GM21360 (cell line): ENCODE results near the gene CAPN15.

Experiments
- ATAC-seq: cut with Tn5 transposase; IDR thresholded peaks from one replicate; pipeline ENCODE4 v1.9.1; 2021; ENCODE audit warnings: mild to moderate bottlenecking, moderate library complexity; ENCODE audit not compliant: unreplicated experiment

Gene CAPN15

DNA sequence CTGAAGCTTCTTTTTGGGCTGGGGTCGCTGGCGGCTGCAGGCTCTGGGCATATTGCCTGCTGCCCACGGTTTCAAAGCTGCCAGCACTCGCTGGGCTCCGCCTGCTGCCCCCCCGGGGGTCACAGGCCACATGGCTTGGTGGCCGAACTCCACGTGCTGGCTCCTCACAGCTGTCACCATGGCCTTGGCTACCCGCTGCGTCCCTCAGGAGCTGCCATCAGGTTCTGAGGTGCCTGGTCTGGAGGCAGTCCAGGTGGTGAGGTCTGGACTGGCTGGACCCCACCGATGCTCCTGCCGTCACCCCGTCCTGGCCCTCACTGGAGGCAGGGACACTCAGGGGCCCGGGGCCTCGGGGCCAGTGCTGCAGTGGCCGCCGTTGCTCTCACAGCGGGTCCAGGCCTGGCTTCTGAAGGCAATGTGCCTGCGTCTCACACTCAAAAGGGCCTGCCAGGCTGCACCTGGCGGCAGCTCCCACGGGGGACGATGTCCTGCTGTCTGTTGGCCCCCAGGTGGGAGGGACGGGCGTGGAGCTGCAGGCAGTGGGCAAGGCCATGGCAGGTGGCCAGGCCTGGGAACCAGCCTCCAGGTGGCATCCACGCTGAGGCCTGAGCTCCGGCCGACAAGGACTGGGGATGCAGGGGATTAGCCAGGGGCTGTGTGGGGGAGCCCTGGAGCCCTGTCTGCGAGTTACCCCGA, 13.3 kb downstream of the CAPN15 start:
- no peak for ATAC-seq

DNA sequence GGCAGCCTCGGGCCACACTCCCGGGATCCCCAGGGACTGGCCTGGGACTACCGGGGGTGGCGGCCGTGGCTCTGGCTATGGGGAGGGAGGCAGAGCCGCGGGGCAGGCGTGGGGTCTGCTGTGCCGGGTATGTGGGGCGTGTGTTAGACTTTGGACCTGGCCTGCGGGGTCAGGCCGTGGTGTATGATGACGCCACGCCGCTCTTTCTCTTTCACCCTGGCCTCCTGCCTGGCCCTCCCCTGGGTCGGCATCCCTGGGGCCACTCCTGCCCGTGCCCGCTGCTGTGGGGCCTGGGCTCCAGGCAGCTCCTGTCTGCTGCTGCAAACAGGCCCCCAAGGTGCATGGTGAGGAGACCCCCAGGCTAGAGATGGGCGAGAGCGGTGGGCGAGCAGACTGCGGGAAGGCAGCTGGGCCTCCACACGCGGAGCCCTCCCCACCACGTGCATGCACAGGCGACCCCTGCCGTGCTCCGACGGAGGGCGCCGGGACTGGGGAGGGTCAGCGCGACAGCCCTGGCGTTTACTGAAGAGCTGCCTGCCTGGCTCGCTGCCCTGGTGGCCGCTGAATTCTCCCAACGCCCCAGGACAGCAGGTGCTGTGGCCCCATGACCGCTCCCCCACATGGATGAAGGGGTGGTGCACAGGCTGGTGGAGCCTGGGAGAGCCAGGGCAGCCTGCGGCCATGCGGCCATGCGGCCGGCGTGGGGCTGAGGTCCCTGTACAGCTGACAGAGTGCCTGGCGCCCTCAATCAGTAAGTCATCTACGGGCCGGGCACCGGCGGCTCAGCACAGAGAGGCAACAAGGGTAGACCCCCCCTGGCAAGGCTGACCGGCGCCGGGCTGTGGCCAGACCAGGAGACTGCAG, 16.0 kb downstream of the CAPN15 start:
- no peak for ATAC-seq

DNA sequence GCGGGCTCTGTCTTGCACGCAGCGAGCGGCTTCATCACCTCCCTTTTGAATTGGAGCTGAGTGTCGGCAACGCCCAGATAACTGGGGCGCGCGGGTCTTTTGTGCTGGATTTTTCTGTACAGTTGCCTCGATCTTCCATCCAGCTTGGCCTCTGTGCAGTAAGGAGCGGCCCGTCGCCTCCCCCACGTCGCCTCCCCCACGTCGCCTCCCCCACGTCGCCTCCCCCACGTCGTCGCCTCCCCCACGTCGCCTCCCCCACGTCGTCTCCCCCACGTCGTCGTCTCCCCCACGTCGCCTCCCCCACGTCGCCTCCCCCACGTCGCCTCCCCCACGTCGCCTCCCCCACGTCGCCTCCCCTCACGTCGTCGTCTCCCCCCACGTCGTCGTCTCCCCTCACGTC, 17.0 kb downstream of the CAPN15 start:
- ATAC-seq = no peak

DNA sequence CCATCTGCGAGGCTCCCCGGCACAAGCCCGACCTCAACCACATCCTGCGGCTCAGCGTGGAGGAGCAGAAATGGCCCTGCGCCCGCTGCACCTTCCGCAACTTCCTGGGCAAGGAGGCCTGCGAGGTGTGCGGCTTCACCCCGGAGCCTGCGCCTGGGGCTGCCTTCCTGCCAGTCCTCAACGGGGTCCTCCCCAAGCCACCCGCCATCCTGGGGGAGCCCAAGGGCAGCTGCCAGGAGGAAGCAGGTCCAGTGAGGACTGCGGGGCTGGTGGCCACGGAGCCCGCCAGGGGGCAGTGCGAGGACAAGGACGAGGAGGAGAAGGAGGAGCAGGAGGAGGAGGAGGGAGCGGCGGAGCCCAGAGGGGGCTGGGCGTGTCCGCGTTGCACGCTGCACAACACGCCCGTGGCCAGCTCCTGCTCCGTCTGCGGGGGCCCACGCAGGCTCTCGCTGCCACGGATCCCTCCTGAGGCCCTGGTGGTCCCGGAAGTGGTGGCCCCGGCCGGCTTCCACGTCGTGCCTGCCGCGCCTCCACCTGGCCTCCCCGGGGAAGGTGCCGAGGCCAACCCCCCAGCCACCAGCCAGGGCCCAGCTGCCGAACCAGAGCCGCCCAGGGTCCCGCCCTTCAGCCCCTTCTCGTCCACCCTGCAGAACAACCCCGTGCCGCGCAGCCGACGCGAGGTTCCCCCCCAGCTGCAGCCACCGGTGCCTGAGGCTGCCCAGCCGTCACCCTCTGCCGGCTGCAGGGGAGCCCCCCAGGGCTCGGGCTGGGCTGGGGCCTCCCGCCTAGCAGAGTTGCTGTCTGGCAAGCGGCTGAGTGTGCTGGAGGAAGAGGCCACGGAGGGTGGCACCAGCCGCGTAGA, 19.6 kb downstream of the CAPN15 start:
- ATAC-seq = no peak

DNA sequence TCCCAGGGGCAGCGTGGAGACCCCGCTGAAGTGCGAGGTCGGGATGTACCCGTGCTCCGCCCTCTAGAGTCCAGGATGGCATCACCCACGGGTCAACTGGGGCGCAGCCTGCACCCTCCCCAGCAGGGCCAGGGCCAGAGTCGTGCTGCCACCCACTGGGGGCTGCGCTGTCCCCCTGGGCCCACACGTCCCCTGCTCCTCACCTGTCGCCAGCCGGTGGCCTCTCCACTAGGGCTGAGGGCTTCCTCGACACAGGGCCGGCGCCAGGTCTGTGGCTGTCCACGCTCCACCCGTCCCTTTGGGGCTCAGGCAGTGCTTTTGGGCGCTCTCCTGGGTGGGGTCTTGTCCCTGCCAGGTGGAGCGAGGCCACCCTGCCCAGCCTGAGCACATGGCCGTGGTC, 21.1 kb downstream of the CAPN15 start:
- no peak for ATAC-seq

DNA sequence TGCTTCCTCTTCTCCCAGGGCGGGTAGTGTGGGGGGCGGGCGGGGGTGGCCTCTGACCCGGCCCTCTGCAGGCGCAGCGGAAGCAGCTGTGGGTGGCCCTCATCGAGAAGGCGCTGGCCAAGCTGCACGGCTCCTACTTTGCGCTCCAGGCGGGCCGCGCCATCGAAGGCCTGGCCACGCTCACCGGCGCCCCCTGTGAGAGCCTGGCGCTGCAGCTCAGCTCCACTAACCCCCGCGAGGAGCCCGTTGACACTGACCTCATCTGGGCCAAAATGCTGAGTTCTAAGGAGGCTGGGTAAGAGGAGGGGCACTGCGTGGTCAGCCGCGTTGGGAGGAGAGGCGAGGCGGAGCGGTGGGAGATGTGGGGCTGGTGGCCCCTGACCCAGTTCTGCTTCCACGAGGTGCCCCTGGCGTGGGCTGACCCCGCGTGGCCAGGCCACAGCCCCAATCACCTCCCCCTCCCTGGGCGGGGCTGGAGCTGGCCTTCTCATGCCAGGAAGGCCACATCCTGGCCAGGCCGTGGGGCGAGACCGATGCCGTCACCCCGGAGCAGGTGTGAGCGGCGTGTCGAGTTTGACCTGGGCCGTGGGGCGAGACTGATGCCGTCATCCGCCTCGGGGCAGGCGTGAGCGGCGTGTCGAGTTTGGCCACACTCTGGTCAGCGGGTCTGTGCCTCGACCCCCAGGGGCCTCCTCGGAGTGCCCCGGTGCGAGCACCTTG, 22.2 kb downstream of the CAPN15 start:
- no peak for ATAC-seq

DNA sequence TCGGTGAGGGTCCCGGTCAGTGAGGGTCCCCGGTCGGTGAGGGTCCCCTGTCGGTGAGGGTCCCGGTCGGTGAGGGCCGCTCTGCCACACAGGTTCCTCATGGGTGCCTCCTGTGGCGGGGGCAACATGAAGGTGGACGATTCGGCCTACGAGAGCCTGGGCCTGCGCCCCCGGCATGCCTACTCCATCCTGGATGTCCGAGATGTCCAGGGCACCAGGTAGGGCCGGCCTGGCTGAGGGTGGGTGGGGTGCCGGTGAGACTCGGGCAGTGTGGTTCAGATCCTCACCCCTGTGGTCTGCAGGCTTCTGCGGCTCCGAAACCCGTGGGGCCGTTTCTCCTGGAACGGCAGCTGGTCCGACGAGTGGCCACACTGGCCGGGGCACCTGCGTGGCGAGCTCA, 23.7 kb downstream of the CAPN15 start:
- ATAC-seq = no peak

DNA sequence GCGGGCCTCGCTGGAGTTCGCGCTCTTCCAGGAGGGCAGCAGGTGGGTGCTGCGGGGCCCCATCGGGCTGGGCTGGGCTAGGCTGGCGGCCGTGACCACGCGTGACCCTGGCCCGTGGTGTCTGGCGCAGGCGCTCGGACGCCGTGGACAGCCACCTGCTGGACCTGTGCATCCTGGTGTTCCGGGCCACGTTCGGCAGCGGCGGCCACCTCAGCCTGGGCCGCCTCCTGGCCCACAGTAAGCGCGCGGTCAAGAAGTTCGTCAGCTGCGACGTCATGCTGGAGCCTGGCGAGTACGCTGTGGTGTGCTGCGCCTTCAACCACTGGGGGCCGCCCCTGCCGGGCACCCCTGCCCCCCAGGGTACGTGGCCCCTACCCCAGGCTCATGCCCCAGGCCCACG, 24.7 kb downstream of the CAPN15 start:
- no peak for ATAC-seq

DNA sequence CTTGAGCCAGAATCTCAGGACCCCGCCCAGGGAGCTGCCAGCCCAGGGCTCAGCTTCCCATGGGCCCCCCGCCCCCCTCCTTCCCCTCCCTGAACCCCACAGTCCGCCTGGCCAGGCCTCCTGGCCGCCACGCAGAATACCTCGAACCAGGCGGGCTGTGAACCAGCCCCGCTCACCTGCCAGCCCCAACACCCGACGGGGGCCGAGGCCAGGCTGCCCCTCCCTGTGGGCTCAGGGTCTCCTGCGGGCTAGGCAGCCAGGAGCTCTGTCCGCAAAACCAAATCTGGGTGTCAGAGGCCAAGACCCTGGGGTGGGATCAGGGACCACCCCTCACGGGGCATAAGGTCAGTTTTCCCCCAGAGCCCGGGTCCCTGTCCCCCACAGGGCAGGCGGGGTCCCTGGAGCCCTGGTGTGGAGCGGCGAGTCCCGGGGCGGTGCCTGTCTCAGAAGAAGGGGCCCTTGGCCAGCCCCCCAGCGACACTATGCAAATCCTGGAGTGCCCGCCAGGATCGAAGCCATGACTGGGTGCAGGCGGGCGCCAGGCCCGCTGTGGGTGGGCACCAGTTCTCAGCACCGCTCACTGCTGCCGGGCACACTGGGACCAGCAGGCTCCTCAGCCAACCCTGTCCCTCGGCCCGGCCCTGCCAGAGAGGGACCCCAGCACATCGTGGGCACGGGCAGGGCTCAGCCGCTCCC, 26.2 kb downstream of the CAPN15 start:
- ATAC-seq = no peak

DNA sequence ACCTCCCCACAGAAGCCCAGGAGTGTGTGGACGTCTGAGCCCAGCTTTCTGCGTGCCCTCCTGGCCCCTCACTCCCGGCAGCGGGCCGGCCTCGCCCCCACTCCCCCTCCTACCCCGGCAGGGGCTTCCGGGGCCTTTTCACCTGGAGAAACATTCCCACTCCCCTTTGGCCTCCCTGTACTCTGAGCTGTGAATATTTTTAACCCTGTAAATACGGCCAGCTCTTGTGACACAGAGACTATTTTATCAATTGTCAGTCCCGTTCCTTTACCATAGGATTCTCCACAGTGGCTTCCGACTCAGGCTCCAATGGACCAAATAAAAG, 26.7 kb downstream of the CAPN15 start:
- ATAC-seq = no peak

DNA sequence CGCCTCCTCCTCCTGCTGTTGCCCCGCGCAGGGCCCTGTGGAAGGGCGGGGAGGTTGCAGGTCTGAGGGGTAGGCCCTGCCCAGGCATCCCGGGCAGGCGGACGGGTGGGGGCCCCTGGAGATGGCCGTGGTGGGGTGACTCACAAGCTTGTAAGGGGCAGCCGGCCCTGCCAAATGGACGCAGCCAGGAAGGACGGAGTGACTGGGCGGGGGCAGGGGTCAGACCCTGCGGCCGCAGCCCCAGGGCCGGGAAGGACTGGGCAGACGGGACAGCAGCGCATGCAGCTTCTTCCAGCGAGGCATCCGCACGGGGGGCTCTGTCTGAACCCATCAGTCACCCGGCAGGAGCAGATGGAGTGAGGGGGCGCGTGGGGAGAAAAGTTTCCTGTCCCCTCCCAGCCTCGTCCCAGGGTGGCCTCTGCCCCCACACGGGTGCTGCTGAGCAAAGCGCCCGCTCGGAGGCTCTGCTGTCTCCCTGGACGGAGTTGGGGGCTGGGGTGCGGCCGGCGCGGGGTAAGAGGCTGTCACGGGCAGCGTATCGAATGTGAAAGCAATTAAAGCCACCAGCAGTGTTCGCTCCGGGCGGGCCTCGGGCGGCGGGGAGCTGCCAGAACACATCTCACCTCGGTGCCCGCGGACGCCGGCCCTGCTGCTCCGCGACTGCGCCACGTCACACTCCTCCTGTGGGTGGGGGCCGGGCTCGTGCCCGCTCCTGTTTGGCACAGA, 27.3 kb downstream of the CAPN15 start:
- no peak for ATAC-seq

DNA sequence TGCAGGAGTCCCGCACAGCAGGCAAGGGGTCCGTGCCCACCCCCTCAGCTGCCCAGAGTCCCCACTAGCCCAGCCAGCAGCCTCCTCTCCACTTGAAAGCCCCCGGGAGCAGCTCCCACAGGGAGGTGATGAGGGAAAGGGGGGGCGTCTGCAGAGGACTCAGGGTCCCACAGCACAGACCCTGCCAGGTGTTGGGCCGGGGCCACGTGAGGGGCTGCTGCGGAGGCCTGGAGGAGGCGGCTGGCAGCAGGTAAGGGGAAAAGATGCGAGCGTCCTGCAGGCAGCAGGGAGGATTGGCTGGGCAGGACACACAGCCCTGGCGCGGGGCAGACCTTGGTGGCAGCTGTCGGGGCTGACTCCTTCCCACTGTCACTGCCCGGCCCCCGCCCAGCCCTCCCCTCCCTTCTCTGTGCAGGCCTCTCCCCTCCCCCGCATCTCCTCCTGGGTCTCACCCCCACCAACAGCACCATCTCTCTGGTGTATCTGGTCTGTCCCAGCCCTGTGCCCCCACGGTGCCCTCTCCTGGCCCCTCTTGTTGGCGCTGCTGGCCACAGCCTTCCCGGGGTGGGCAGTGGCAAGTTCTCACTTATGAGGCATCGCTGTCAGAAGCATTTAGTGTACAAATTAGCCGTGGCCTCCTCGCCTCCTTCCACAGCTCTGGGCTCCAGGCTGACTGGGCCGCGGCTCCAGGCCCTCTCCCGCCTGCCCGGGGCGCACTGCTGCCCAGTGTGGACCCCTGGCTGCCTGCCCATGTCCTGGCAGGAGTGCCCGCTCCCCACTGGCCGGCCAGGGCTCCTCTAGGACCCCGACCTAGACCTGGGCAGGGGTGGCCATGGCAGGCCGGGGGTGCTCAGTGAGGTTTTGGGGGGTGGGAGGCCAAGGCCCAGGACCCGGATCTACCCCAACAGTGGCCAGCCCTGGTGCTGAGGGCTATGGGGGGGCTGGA, 28.3 kb downstream of the CAPN15 start:
- ATAC-seq = no peak

DNA sequence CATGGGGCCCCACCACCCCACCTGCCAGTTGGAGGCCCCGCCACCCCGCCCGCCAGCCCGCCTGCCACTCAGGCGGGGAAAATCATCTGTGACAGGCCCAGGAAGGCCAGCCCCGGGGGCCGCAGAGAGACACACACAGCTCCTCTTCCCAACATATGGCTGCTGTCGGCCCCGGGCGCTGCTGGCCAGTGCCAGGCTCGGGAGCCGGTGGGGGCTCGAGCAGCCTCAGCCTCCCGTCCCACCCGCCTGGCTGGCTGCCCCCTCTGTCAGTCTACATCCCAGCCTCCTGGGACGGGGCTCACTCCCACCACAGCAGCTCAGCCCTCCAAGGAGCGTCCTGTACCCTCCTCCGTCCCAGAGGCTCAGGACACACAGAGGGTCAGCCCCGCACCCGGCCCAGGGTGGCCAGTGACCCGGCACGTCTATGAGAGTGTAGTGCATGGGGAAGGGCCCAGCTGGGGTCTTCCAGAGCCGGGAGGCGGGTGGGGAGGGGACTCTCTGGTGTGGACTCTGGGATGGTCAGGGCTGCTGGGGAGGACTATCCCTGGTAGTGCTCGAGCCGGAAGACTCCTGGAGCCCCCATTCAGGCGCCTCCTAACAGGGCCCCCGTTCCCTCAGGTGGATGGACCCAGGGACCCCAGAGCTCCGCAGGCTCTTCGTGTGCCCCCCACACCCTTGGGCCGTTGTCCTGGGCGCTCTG, 29.1 kb downstream of the CAPN15 start:
- no peak for ATAC-seq

DNA sequence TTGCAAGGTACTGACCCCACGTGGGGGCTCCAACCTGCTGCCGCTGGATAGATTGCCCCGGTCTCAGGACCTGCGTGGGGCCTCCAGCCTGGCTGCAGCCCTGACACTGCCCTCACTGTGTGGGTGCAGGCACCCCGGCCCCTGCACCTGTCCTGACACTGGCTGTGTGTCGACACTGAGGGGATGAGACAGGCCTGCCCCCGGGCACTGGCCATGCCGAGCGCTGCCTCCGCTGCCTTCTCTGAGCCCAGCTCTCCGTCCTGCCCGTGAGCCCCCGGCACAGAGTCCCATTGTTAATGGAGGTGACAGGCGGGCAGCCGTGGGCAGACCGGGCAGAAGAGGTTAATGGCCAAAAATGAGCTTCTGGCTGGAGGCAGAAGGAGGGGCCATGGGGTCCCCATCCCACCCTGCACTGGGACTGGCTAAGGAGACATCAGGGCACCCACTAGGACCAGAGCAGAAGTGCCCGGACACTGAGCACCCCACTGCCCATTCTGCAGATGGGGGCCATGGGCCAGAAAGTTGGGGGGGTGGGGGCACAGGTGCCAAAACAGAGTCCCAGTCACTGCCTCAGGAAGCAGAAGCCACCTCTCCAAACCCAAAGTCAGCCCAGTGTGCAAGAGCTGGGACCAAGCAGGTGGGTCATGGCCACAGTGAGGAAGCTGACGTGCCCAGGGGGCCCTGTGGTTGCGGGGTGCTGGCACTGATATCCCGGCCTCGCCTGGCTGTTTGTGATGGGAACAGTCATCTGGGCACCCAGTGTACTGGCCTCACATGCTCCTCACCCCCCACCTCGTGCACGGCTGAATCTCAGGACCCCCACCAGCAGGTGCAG, 30.2 kb downstream of the CAPN15 start:
- no peak for ATAC-seq

DNA sequence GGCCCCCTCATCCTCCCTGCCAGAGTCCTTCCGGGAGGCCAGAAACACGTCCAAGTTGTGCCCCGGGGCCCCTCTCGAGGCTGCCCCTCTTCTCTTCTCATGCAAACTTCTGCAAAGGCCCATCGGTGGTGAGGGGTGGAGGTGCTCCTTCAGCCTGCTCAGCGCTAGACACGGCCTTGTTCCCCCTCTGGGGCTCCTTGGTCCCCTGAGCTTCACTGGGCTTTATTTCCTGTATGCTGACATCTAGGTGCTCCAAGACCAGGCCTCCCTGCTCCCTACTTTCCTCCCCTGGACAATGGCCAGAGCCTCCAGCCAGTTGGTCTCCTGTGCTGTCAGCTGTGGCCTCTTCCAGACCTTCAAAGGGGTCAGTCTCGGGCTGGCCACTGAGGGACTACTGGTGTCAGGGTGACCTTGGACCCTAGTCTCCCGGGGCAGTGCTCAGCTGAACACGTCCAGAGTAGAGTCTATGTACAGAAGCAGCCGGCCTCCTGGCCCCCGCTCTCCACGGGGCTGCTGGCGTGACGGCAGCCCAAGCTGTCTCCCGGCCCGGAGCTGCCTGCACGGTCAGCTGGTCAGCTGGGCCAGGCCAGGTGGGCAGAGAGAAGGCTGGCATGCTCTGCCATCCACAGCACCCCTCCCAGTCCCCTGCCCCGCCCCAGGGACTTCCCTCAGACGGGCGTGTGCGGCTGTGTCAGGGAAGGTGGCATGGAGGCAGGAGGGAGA, 30.9 kb downstream of the CAPN15 start:
- ATAC-seq = no peak

DNA sequence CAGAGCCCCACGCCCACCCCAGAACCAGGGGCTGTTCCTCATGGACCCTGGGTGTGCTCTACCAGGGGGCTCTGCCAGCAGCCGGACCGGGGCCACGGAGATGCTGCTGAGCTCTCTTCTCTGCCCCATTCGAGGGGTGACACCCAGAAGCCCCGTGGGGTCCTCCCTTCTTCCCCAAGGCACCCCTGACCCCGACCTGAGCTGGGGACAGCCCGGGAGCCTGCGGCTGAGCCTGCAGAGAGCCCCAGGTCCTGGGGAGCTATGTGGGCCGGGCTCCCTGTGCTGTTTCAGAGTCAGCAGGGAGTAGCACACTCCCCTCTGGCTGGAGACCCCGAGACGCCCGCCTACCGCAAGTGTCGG, 31.5 kb downstream of the CAPN15 start:
- no peak for ATAC-seq
